Activated naive CD4-positive, alpha-beta T cell treated with Interleukin-2 at 50 U/mL for 16 hours (primary cell): ENCODE measurements around the gene EIF2AK3.
A peak's percentile ranks its signal among the peaks of the same experiment; 100 is the strongest.
"Not testable (repeated sequence)": the region's sequence is repeated elsewhere in the genome, so short reads cannot be mapped to it uniquely, and the experiment has no call there.

ENCODE experiments used
- DNase-seq: peaks from one replicate; pipeline ENCODE4 v3.0.0-alpha.2; 2020

EIF2AK3 gene

DNA sequence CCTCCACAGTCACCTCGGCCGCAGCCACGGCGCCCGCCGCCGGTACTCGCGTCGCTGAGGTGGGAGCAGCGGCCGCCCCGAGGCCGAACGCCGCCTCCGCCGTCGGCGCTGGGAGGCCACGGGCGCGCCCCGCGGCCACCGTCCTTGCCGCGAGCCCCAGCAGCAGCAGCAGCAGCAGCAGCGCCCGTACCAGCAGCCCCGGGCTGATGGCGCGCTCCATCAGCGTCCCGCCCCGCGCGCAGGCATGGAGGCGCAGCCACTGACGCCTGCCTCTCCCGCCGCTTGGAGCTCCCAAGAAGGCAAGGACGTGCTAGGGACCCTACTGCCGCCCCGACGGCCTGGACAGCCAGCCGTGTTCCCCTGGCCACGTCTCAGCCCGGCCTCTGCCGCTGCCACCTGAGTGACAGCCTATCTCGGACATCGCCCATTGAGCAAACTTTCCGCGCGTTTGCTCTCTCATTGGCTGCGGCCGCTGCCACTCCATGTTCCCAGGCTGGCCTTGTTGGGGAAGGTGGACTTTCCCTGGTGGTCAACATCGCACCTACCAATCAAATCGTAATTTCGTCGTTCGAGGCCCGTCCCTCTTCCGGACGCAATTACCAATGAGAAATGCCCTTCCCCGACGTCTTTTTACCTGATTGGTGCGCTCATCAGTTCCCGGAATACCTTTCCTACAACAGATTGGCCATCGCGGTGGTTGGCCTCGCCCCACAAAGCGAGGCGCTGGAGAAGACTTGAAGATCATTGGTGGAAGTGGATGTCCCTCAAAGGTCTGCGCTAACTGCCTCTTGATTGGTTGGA, at the start of gene EIF2AK3:
Gene EIF2AK3 (minus strand): TSS at position 410 of the 801 bp plus-strand sequence. CDS start 190 bp downstream, at position 220.
- peak; percentile 93 for DNase-seq

DNA sequence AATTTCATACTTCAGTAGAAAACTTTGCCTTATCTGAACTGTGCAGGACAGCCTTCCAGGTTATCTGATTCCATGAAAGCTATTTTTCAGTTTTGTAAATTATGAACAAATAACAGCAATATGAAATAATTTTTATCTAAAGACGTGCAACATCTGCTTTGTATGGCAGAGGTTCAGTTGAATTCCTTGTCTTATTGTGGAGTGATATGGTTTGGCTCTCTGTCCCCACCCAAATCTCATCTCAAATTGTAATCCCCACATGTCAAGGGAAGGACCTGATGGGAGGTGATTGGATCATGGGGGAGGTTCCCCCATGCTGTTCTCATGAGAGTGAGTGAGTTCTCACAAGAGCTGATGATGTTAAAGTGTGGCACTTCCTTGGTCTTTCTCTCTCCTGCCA, 46.1 kb upstream of the EIF2AK3 start:
- DNase-seq, result no peak

DNA sequence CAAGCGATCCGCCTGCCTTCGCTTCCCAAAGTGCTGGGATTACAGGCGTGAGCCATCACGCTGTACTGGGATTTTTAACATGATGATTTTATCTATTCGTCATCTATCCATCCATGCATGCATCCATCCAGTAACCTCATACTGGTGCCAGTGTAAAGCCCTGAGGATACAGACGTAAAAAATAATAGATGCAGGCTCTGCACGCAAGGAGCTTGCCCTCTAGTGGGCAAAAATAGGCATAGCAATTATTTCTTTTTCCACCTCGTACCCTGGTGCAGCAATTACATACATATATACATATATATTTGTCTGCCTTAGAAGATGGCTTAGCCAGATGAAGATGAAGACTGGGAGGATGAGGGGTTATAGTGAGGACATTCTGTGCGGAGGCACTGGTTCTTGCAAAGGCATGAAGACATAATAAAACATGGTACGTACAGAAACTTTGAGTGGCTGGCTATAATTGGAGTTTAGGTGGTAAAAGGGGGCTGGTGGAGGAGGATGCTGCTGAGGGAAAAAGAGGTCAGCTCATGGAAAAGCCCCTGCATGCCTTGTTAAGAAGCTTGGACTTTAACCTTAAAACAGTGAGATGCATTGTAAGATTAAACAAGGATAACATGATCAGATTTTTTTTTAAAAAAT, 44.6 kb upstream of the EIF2AK3 start:
- DNase-seq, result no peak

DNA sequence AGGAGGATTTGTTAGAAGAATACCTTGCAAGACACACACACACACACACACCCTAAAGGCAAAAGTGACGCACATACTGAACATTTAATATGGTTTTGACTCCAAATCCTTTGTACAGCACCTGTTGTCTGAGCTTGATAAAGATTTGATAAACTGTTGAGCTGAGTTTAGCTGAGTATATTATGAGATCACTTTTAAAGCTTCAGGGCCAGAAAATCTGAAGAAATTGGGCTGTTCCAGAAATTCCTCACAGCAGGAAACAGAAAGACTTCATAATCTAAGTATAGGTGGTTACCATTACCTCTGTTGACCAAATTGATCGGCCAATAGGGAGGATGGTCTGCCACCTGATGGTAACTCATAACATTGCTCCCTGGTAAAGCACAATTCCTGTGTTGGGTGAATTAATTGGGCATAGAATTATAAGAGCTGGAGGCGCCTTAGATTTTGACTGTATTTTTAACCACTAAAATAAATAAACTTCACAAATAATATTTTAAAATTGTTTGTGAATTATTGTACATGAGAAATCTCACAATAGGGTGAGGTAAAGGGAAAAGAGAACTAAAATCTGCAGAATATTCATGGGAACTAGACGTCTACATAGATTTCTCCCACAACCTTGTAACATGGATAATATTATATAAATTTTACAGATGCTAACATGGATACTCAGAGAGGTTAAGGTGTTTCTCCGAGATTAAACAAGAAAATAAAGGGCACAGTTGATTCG, 42.4 kb upstream of the EIF2AK3 start:
- DNase-seq, result peak; percentile 18

DNA sequence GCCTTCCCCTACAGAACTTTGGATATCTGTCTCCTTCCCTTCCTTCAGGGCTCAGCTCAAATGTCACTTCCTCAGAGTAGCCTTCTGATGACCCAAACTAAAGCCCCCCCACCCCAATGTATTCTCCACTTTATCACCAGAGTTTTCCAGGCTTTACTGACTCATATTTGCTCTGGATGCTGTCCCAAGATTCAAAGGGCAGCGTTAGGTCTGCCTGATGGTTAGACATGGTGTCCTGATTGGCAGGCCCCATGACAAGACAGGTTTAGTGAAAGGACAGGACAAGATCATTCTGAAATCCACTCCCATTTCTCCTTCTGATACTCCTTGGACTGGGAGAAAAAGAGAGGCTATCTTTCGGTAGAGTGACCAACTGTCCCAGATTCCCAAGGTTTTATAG, 41.6 kb upstream of the EIF2AK3 start:
- DNase-seq, result no peak

DNA sequence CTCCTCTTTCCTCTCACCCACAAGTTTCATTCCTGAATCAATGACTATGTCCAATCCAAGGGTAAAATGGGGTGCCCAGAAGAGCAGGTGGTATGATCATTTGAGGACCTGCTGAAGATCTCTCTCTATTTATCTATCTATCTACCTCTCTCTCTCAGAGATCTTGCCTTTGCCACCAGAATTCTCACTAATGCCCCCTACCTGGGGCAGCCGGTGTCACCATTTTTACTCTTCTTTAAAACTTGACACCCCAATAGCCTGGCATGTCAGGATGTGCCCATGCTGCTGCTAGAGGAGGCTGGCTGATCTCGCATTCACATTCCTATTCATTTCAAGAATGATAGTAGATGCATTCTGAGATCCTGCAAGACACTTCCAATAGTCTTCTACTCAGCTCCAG, 40.0 kb upstream of the EIF2AK3 start:
- no peak for DNase-seq

DNA sequence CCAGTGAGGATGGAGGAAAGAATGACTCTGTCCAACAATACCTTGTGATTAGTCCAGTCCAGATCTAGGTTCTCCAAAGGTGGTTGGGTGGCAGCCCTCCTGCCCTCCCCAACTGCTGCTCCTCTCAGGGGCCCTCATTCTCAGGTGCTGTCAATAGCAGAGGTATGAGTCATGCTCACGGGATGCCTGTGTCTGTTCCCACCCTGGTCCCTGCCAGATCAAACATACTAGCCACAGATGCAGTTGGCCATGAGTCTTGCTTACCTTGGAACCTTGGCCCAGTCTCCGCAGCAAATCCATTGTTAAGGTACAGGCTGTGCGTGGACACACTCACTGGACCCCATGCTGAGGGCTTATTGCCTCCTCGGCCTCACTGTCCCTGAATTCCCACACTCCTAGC, 39.3 kb upstream of the EIF2AK3 start:
- DNase-seq, result no peak

DNA sequence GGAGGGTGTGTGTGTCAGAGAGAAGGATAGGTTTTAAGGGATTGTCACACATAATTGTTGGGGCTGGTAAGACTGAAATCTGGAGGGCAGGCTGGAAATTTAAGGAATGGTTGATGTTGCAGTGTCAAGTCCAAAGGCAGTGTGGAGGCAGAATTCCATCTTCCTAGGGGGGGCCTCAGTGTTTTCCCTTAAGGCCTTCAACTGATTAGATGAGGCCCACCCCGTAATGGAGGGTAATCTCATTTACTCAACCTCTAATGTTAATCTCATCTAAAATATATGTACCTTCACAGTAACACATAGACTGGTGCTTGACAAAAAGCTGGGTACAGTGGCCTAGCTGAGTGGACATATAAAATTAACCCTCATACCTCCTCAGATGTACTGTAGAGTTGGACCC, 33.4 kb upstream of the EIF2AK3 start:
- no peak for DNase-seq

DNA sequence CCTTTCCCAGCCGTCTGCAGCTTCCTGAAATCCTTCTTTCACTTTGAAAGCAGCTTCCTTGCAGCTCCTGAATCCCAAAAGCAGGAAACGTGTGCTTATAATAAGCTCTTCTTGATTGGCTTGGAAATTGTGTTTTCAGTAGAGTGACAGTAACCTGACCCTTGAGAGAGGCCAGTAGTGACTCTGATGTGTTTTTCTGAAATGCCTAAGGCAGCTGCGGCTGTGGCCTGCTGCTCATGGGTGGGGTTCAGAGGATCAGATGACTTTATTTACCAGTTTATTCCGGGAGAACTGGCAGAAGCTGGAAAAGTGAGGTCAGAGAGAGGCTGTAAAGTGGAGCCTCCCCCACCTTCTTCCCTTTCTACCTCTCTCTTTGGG, 32.3 kb upstream of the EIF2AK3 start:
- DNase-seq, result no peak

DNA sequence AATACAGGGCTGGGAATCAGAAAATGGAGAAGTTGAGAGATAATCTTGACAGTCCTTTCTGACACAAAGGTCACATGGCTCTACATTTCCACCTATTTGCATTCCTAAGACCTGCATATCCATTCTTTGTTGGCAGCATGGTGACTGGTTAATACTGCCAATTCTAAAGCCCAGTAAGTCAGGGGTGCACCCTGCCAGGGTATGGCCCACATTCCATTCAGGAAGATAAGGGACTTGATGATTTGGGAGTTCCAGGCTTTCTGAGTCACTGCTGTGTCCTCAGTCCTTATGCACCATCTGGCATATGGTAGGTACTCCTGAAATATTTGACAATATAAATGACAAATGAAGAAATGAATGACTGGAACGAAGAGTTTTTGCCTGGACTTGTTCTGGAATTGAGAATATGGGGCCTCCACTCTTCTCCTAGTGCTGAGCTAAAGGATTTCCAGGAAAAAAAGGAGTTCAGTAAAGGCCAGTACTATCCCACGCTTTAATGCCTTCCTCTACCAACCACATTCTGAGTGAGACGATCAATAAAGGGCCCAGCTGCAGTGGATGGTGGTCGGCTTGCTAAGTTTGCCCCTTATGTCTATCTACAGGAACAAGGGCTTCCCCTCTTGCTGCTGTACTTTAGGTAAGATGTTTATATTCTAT, 31.7 kb upstream of the EIF2AK3 start:
- DNase-seq, result no peak

DNA sequence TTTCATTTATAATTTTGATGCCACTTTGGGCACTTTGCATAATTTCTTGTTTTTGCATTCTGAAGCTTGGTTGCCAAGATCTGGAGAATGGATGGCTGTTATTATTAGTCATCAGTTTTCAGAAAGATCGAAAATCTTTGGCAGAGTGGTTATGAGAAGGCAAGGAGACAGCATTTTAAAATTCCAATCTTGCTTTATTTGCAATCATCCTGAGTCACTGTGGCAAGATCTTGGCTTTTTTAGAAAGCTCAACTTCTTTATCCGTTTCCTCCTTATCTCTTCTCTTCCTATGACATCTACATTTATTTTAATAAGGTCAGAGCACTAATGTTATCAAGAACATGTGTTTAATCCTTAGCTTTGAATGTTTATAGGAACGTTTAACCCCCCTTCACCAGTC, 31.1 kb upstream of the EIF2AK3 start:
- no peak for DNase-seq

DNA sequence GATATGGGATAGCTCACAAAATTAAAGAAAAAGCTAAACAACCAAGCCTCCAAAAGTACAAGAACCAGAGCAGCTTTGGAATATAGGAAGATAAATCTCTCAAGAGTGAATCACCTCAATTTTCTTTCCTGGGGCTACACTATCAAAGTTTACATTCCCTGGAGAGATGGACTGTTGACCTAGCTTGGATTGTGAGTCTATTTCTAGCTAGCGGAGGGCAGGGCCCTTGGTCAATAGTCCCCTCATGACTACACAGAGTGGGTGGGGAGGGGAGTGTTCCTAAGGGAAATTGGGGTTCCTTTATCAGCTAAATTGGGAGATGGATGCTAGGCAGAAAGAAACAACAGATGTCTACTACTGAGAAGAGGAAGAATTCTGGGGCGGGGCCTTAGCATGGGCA, 29.9 kb upstream of the EIF2AK3 start:
- no peak for DNase-seq

DNA sequence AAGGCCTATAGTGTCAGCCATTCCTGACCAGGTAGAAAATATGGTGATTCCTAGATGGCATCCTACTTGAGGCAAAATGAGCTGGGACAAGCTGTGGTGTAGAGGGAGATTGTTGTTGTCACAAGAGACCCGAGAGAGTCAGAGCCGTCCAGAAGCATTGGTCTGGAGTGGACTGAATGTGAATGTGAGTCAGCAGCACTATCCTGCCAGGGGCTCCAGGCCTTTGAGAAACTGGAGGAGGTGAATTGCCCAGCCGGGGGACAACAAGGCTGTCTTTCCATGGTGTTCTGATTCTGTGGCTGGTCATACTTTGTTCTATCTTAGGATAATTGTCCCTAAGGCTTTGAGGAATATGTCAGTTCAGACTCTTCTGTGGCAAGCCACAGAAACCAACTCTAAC, 29.4 kb upstream of the EIF2AK3 start:
- DNase-seq, result no peak

DNA sequence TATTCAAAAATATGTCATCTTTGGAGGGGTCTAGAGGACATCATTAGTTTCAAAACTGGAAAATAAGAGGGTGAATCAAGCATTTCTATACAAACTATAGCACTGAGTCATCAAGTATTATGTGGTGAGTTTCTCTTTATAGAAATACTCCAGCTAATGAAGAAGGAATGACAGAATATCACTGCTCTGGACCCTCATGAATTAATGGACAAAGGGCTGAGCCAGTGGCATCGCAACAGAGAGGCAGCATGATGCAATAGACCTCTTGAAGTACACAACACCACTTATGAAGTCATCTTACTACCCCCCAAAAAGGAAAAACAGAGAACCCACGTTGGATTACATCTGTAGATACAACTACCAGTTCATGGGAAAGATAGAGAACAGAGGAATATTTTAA, 27.4 kb upstream of the EIF2AK3 start:
- no peak for DNase-seq

DNA sequence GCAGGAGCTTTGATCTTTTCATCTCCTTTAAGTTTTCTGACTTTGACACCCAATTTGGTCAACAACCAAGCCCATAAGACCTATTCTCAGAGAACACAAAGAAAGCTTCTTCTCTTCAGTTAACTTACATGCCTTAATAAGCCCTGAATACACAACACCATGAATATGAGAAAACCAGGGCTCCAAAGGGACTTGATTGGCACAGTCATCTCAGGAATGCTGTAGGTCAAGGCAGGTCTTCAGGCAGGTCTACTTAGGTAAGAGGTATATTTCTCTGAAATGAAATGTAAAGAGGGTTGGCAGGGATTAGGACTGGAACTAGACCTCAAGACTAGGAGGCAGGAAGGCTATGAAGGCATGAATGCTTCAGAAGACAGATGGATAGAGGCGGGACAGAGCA, 24.4 kb upstream of the EIF2AK3 start:
- DNase-seq, result no peak

DNA sequence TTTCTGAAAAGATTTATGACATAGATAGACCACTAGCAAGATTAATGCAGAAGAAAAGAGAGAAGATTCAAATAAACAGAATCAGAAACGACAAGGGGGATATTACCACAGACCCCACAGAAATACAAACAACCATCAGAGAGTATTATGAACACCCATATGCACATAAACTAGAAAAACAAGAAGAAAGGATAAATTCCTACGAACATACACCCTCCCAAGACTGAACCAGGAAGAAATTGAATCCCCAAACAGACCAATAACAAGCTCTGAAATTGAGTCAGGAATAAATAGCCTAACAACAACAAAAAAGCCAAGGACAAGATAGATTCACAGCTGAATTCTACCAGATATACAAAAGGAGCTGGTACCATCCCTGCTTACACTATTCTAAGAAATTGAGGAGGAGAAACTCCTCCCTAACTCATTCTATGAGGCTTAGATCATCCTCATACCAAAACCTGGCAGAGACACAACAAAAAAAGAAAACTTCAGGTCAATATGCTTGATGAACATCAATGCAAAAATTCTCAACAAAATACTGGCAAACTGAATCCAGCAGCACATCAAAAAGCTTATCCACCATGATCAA, 18.1 kb upstream of the EIF2AK3 start:
- not testable (repeated sequence) for DNase-seq

DNA sequence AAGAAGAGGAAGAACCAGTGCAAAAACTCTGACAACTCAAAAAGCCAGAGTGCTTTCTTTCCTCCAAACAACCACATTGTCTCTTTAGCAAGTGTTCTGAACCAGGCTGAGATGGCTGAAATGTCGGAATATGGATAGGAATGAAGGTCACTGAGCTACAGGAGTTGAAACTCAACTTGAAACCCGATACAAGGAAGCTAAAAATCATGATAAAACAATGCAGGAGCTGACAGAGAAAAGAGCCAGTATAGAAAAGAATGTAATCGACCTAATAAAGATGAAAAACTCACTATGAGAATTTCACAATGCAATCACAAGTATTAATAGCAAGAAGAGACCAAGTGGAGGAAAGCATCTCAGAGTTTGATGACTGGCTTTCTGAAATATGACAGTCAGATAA, 15.0 kb upstream of the EIF2AK3 start:
- no peak for DNase-seq

DNA sequence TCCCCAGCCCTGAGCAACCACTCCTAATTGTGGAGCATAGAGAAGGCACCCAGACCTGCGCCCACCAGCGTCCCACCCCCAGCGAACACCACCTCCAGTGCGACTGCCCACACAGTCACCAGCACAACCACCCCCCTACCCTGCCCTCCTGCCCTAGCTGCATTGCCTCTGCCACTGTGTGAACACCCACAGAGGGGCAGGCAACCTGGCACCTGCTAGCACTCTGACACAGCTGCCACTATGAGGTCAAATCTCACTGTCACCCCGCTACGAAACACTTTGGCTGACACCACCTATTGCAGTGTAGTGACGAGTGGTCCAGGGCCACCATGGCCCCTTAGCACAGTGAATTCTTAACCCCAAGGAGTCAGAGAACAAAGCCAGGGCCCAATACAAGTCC, 14.1 kb upstream of the EIF2AK3 start:
- DNase-seq, result no peak

DNA sequence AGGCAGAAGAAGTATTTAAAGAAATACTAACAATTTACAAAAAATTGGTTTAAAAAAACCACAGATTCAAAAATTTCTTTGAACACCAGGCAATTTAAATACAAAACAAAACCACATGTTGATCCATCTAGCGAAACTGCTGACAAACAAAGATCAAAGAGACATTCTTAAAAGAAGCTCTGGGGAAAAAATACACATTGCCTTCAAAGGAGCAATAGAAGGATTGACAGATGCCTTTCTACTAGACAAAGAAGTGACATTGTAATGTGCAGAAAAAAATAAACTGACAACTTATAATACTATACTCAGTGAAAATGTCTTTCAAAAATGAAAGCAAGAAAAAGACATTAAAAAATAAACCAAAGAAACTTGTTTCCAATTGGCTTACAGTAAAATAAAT, 12.6 kb upstream of the EIF2AK3 start:
- no peak for DNase-seq

DNA sequence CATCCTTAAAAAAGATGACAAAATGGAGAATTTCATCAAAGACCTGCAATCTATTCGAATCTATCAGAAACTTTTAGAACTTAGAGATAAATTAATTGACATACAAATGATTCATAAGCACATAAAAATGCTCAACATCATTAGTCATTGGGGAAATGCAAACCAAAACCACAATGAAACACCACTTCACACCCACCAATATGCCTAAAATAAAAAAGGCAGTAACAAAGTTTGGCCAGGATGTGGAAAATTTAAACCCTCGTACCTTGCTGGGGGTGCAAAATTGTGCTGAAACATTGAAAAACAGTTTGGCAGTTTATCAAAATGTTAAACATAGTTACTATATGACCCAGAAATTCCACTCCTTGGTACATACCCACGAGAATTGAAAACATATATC, 11.5 kb upstream of the EIF2AK3 start:
- peak; percentile 23 for DNase-seq

DNA sequence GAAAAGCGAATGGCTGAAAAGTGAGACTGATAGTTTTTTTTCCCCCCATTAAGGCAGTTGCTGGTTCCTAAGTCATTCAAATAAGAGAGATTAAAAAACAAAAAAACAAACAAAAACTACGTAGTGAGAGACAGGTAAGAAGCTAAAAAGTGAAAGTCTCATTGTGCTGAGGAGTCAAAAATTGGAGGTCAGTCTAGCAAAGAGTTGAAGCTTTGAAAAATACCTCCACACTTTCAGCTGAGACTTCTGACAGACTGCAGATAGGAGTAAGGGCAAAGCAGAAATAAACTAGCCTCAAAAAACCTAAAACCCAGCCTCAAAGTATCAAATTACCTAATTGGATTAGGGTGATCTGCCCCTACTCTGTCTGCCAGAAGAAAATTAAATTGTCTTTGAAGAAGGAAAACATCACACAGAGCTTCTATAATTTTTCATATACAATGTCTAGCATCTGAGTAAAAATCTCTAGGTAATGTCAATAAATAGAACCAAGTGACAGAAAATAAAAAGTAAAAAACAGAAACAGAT, 10.9 kb upstream of the EIF2AK3 start:
- DNase-seq, result no peak

DNA sequence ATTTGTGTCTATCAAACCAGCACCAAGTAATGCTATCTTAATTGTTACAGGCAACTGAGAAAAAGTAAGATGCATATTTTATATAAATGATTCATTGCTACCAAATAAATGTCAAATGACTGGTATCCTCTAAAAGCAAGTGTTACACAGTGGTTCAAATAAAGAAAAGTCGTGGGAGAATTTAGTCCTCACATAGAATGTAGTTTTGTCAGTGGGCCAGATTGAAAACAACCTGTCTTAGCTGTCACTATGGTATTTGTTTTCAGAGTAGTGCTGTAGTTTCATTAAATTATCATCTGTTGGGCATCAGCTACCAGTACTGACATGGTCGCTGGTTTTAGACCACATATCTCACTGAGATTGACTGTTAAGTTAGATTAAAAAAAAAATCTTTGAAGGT, 10.2 kb upstream of the EIF2AK3 start:
- no peak for DNase-seq

DNA sequence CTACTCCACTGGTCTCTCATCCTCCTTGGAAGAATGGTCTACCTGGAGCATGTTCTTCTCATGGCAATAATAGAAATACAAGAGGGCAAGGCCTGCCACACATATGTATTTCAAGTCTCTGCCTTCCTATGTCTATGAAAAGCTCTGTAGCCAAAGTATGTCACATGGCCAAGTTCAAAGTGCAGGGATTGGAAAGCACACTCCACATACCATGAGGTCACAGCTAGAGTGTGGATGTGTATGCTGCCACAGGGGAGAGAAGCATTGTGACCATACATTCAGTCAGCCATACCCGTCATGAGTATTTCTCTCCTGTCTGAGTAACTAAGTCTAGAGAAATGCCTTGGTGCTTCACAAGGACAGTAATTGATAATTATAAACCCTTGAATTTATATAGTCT, 8.8 kb upstream of the EIF2AK3 start:
- no peak for DNase-seq
